Liver (tissue), 9 donors: ENCODE measurements around the gene EXOC2. TPM values are rescaled to one million over a fixed set of nuclear protein-coding genes. Genes with fewer than 3 reads are reported as not detected.

Experiments
- DNase-seq: peaks from one replicate; pipeline ENCODE4 v3.0.0-alpha.2; 2017; ENCODE audit warnings: low spot score
- H3K27ac ChIP-seq, 2 donors: one replicate each; pipeline ENCODE4 v1.7.0; 2013; ENCODE audit warnings: inconsistent platforms in 2 of 2, low read length in 2 of 2, control low read depth in 1 of 2, low read depth in 1 of 2, mild to moderate bottlenecking in 1 of 2
- H3K27me3 ChIP-seq, 4 donors: one replicate each; pipeline versions ENCODE4 v1.6.1 to v1.7.0; 2013; ENCODE audit warnings: low read length in 3 of 4, inconsistent platforms in 1 of 4, mild to moderate bottlenecking in 1 of 4, moderate library complexity in 1 of 4; ENCODE audit not compliant: control insufficient read depth in 4 of 4, insufficient read depth in 4 of 4
- H3K36me3 ChIP-seq, 4 donors: one replicate each; pipeline versions ENCODE4 v1.6.1 to v1.7.0; 2013; ENCODE audit warnings: low read length in 3 of 4, mild to moderate bottlenecking in 3 of 4, low read depth in 1 of 4, moderate library complexity in 1 of 4; ENCODE audit not compliant: control insufficient read depth in 4 of 4, insufficient read depth in 3 of 4
- H3K4me1 ChIP-seq, 4 donors: one replicate each; pipeline versions ENCODE4 v1.6.1 to v1.7.0; 2013; ENCODE audit warnings: low read length in 3 of 4, mild to moderate bottlenecking in 3 of 4, moderate library complexity in 1 of 4; ENCODE audit not compliant: control insufficient read depth in 4 of 4, insufficient read depth in 4 of 4
- H3K4me3 ChIP-seq, 3 donors: one replicate each; pipeline versions ENCODE4 v1.6.1 to v1.7.0; 2013; ENCODE audit warnings: low read length in 3 of 3, control low read depth in 1 of 3, low read depth in 1 of 3, mild to moderate bottlenecking in 1 of 3
- H3K9ac ChIP-seq, 2 donors: one replicate each; pipeline ENCODE4 v1.7.0; 2013; ENCODE audit warnings: low read length in 2 of 2, mild to moderate bottlenecking in 2 of 2, moderate library complexity in 2 of 2, control low read depth in 1 of 2, low read depth in 1 of 2
- H3K9me3 ChIP-seq, 4 donors: one replicate each; pipeline versions ENCODE4 v1.6.1 to v1.7.0; 2013; ENCODE audit warnings: low read length in 3 of 4; ENCODE audit not compliant: control insufficient read depth in 4 of 4
- EGR1 ChIP-seq, 2 donors: IDR thresholded peaks; 2 replicates each; pipeline ENCODE4 v1.6.1; 2016 to 2018; ENCODE audit warnings: antibody characterized with exemption in 2 of 2, low read depth in 2 of 2
- FOXA2 ChIP-seq: IDR thresholded peaks from 2 replicates; pipeline ENCODE4 v1.6.1; 2016; ENCODE audit warnings: antibody characterized with exemption
- GABPA ChIP-seq, 2 donors: IDR thresholded peaks in 1 of 2; conservative IDR thresholded peaks in 1 of 2; 2 replicates each; pipeline ENCODE4 v1.6.1; 2016; ENCODE audit warnings: antibody characterized with exemption in 2 of 2, mild to moderate bottlenecking in 1 of 2, moderate library complexity in 1 of 2
- HNF4A ChIP-seq, 2 donors: conservative IDR thresholded peaks; 2 replicates each; pipeline ENCODE4 v1.6.1; 2016; ENCODE audit warnings: antibody characterized with exemption in 2 of 2, mild to moderate bottlenecking in 2 of 2
- HNF4G ChIP-seq: IDR thresholded peaks from 2 replicates; pipeline ENCODE4 v1.6.1; 2016; ENCODE audit warnings: antibody characterized with exemption
- JUND ChIP-seq, 2 donors: IDR thresholded peaks; 2 replicates each; pipeline ENCODE4 v1.6.1; 2016; ENCODE audit warnings: antibody characterized with exemption in 2 of 2
- MAX ChIP-seq: IDR thresholded peaks from 2 replicates; pipeline ENCODE4 v1.6.1; 2016; ENCODE audit warnings: antibody characterized with exemption
- NR2F2 ChIP-seq: IDR thresholded peaks from 2 replicates; pipeline ENCODE4 v1.6.1; 2016; ENCODE audit warnings: antibody characterized with exemption
- RAD21 ChIP-seq, 2 donors: IDR thresholded peaks; 2 replicates each; pipeline ENCODE4 v1.6.1; 2016; ENCODE audit warnings: antibody characterized with exemption in 2 of 2, mild to moderate bottlenecking in 2 of 2
- RXRA ChIP-seq, 2 donors: IDR thresholded peaks; 2 replicates each; pipeline ENCODE4 v1.6.1; 2017 to 2018; ENCODE audit warnings: antibody characterized with exemption in 2 of 2, mild to moderate bottlenecking in 1 of 2
- TAF1 ChIP-seq: conservative IDR thresholded peaks from 2 replicates; pipeline ENCODE4 v1.6.1; 2016; ENCODE audit warnings: antibody characterized with exemption, mild to moderate bottlenecking
- YY1 ChIP-seq: IDR thresholded peaks from 2 replicates; pipeline ENCODE4 v1.6.1; 2016; ENCODE audit warnings: antibody characterized with exemption, mild to moderate bottlenecking
- WGBS: extraction: QIAGEN DNeasy Blood & Tissue Kit; methylation state at CpG from one replicate; pipeline ENCODE4 v1.1.7; 2013; 5-methylcytosine and 5-hydroxymethylcytosine counted together
- polyA plus RNA-seq, 2 donors: library from polyadenylated mRNA; stranded (reverse) in 1 of 2; unstranded in 1 of 2; fragments of 200-250 nt in 1 of 2; fragments of >200 nt in 1 of 2; fragmentation: Nextera tagmentation in 1 of 2; extraction: Ambion mirVana in 1 of 2; gene quantifications; one replicate each; pipeline versions ENCODE4 v1.2.1 to v1.2.3, GENCODE V29; 2013 to 2015
- total RNA-seq, 2 donors: library from RNA; depleted of rRNA; stranded (reverse); fragments of >200 nt; gene quantifications; one replicate each; pipeline ENCODE4 v1.2.3, GENCODE V29; 2014
- TF ChIP-seq, protein P1 (sequence below): fragments of 150-350 bp; IDR thresholded peaks from 2 replicates; pipeline ENCODE4 v1.5.1; 2017; ENCODE audit warnings: improper control_type of control experiment, low read depth, low read length; ENCODE audit not compliant: missing input control
- TF ChIP-seq, protein P2 (sequence below): IDR thresholded peaks from 2 replicates; pipeline ENCODE4 v1.6.1; 2016; ENCODE audit warnings: antibody characterized with exemption, mild to moderate bottlenecking
- TF ChIP-seq, protein P3 (sequence below): IDR thresholded peaks from 2 replicates; pipeline ENCODE4 v1.6.1; 2016; ENCODE audit warnings: antibody characterized with exemption
- TF ChIP-seq, protein P4 (sequence below): IDR thresholded peaks from 2 replicates; pipeline ENCODE4 v1.6.1; 2016; ENCODE audit warnings: antibody characterized with exemption
- donor health status: healthy.
- donor health status: healthy.
- donor health status: healthy.
- donor health status: healthy.
- donor health status: healthy.

Gene EXOC2
- total and polyA plus RNA-seq, 4 donors = 6.7 to 15.3 (median 9.2) TPM

DNA sequence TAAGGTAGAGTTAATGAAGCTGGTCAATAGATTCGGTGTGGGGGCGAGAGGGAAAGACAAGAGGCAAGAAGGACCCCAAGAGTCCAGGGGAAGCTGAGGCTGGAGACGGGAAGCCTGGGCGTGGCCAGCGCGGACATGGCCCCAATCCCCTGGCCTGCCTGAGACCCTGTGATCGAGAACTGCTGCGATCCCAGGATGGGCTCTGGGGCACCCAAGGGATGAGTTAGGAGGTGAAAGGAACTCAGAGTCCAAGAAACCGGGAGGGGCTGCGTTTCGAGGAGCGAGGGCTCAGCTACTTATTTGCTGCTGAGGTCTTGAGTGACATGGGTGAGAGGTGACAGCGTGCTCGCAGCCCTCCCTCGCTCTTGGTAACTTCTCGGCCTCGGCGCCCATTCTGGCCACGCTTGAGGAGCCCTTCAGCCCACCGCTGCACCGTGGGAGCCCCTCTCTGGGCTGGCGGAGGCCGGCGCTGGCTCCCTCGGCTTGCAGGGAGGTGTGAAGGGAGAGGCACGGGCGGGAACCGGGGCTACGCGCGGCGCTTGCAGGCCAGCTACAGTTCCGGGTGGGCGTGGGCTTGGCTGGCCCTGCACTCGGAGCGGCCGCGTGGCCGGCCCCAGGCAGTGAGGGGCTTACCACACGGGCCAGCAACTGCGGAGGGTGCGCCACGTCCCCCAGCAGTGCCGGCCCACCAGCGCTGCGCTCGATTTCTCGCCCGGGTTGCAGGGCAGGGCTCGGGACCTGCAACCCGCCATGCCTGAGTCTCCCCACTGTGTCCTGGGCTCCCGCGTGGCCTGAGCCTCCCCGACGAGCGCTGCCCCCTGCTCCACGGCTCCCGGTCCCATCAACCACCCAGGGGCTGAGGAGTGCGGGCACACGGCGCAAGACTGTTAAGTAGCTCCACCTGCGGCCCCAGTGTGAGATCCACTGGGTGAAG lies 243.2 kb downstream of the EXOC2 start:
- DNase-seq = no peak
- H3K36me3 ChIP-seq = no peaks in the 10 kb centered on the region
- H3K27ac ChIP-seq = no peak overlapping the region
- H3K4me3 ChIP-seq = no peak overlapping the region
- WGBS = 94% methylated on average over 62 of the region's 62 CpGs
- no peaks in the 10 kb centered on the region for H3K9me3 ChIP-seq
- no peaks in the 10 kb centered on the region for H3K4me1 ChIP-seq
- H3K27me3 ChIP-seq = peaks cover 0 to 2% (median 0%) of the 10 kb centered on the region in 4 donors
- no peak for TF ChIP-seq GABPA (IDR thresholded peaks at IDR 0.05 in 1 of 2, conservative IDR thresholded peaks at IDR 0.05 in 1 of 2)
- TF ChIP-seq, protein P1, sequence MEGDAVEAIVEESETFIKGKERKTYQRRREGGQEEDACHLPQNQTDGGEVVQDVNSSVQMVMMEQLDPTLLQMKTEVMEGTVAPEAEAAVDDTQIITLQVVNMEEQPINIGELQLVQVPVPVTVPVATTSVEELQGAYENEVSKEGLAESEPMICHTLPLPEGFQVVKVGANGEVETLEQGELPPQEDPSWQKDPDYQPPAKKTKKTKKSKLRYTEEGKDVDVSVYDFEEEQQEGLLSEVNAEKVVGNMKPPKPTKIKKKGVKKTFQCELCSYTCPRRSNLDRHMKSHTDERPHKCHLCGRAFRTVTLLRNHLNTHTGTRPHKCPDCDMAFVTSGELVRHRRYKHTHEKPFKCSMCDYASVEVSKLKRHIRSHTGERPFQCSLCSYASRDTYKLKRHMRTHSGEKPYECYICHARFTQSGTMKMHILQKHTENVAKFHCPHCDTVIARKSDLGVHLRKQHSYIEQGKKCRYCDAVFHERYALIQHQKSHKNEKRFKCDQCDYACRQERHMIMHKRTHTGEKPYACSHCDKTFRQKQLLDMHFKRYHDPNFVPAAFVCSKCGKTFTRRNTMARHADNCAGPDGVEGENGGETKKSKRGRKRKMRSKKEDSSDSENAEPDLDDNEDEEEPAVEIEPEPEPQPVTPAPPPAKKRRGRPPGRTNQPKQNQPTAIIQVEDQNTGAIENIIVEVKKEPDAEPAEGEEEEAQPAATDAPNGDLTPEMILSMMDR = no peak
- no peak for TF ChIP-seq TAF1
- no peak for TF ChIP-seq NR2F2
- no peak for TF ChIP-seq YY1
- no peak for TF ChIP-seq FOXA2
- no peak for TF ChIP-seq JUND (IDR thresholded peaks at IDR 0.05)
- no peak for TF ChIP-seq RXRA (IDR thresholded peaks at IDR 0.05)
- TF ChIP-seq EGR1 (IDR thresholded peaks at IDR 0.05; ENCODE audit: low read depth in 2 of 2) = no peak
- TF ChIP-seq, protein P2, sequence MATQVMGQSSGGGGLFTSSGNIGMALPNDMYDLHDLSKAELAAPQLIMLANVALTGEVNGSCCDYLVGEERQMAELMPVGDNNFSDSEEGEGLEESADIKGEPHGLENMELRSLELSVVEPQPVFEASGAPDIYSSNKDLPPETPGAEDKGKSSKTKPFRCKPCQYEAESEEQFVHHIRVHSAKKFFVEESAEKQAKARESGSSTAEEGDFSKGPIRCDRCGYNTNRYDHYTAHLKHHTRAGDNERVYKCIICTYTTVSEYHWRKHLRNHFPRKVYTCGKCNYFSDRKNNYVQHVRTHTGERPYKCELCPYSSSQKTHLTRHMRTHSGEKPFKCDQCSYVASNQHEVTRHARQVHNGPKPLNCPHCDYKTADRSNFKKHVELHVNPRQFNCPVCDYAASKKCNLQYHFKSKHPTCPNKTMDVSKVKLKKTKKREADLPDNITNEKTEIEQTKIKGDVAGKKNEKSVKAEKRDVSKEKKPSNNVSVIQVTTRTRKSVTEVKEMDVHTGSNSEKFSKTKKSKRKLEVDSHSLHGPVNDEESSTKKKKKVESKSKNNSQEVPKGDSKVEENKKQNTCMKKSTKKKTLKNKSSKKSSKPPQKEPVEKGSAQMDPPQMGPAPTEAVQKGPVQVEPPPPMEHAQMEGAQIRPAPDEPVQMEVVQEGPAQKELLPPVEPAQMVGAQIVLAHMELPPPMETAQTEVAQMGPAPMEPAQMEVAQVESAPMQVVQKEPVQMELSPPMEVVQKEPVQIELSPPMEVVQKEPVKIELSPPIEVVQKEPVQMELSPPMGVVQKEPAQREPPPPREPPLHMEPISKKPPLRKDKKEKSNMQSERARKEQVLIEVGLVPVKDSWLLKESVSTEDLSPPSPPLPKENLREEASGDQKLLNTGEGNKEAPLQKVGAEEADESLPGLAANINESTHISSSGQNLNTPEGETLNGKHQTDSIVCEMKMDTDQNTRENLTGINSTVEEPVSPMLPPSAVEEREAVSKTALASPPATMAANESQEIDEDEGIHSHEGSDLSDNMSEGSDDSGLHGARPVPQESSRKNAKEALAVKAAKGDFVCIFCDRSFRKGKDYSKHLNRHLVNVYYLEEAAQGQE = no peak
- TF ChIP-seq, protein P3, sequence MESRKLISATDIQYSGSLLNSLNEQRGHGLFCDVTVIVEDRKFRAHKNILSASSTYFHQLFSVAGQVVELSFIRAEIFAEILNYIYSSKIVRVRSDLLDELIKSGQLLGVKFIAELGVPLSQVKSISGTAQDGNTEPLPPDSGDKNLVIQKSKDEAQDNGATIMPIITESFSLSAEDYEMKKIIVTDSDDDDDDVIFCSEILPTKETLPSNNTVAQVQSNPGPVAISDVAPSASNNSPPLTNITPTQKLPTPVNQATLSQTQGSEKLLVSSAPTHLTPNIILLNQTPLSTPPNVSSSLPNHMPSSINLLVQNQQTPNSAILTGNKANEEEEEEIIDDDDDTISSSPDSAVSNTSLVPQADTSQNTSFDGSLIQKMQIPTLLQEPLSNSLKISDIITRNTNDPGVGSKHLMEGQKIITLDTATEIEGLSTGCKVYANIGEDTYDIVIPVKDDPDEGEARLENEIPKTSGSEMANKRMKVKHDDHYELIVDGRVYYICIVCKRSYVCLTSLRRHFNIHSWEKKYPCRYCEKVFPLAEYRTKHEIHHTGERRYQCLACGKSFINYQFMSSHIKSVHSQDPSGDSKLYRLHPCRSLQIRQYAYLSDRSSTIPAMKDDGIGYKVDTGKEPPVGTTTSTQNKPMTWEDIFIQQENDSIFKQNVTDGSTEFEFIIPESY = no peak
- TF ChIP-seq, protein P4, sequence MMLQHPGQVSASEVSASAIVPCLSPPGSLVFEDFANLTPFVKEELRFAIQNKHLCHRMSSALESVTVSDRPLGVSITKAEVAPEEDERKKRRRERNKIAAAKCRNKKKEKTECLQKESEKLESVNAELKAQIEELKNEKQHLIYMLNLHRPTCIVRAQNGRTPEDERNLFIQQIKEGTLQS = no peak
- no peak for TF ChIP-seq HNF4G
- no peak for TF ChIP-seq MAX
- TF ChIP-seq HNF4A (conservative IDR thresholded peaks at IDR 0.05) = no peak
- TF ChIP-seq RAD21 (IDR thresholded peaks at IDR 0.05) = no peak
- no peak overlapping the region for H3K9ac ChIP-seq
